GM23248 (cell line): ENCODE data around the gene C1orf216. TPM values are rescaled to one million over a fixed set of nuclear protein-coding genes. Genes with fewer than 3 reads are reported as not detected.

Experiments used
- DNase-seq: peaks from one replicate; pipeline ENCODE4 v3.0.0-alpha.2; 2015
- H2AFZ ChIP-seq: fragments of 200-600 bp; sonication (generic); 2 replicates; pipeline ENCODE4 v1.6.1; 2016; ENCODE audit warnings: antibody characterized with exemption
- H3F3A ChIP-seq: fragments of 200-600 bp; sonication (generic); 2 replicates; pipeline ENCODE4 v1.6.1; 2016; ENCODE audit warnings: mild to moderate bottlenecking, antibody characterized with exemption, mixed run types; ENCODE audit not compliant: insufficient read depth
- H3K27ac ChIP-seq: fragments of 200-600 bp; sonication (generic); 2 replicates; pipeline ENCODE4 v1.5.1; 2016; ENCODE audit warnings: mild to moderate bottlenecking
- H3K27me3 ChIP-seq: fragments of 200-600 bp; sonication (generic); replicated peaks from 2 replicates; pipeline ENCODE4 v1.6.1; 2016; ENCODE audit warnings: mild to moderate bottlenecking; ENCODE audit not compliant: insufficient read depth
- H3K36me3 ChIP-seq: fragments of 200-600 bp; sonication (generic); 2 replicates; pipeline ENCODE4 v1.6.1; 2016; ENCODE audit warnings: low read depth, mild to moderate bottlenecking
- H3K4me1 ChIP-seq: fragments of 200-600 bp; sonication (generic); 2 replicates; pipeline ENCODE4 v1.6.1; 2016; ENCODE audit warnings: mild to moderate bottlenecking; ENCODE audit not compliant: insufficient read depth
- H3K4me2 ChIP-seq: fragments of 200-600 bp; sonication (generic); one replicate; pipeline ENCODE4 v1.6.1; 2016; ENCODE audit warnings: mild to moderate bottlenecking; ENCODE audit not compliant: unreplicated experiment
- H3K4me3 ChIP-seq: fragments of 200-600 bp; sonication (generic); 2 replicates; pipeline ENCODE4 v1.5.1; 2016; ENCODE audit warnings: mild to moderate bottlenecking
- H3K79me2 ChIP-seq: fragments of 200-600 bp; sonication (generic); 2 replicates; pipeline ENCODE4 v1.6.1; 2016; ENCODE audit warnings: mild to moderate bottlenecking; ENCODE audit not compliant: insufficient read depth
- H3K9ac ChIP-seq: fragments of 200-600 bp; sonication (generic); 2 replicates; pipeline ENCODE4 v1.6.1; 2016; ENCODE audit warnings: mild to moderate bottlenecking
- H3K9me2 ChIP-seq: fragments of 200-600 bp; sonication (generic); 2 replicates; pipeline ENCODE4 v1.6.1; 2016; ENCODE audit warnings: mixed run types, mild to moderate bottlenecking, moderate library complexity; ENCODE audit not compliant: insufficient read depth
- H3K9me3 ChIP-seq: fragments of 200-600 bp; sonication (generic); one replicate; pipeline ENCODE4 v1.6.1; 2017; ENCODE audit warnings: low read depth
- H4K20me1 ChIP-seq: fragments of 200-600 bp; sonication (generic); 2 replicates; pipeline ENCODE4 v1.6.0; 2016; ENCODE audit not compliant: insufficient read depth
- EZH2 ChIP-seq: fragments of 200-600 bp; sonication (generic); IDR thresholded peaks from 2 replicates; pipeline ENCODE4 v1.6.1; 2018; ENCODE audit warnings: antibody characterized with exemption, mild to moderate bottlenecking; ENCODE audit not compliant: insufficient read depth, poor library complexity, severe bottlenecking
- EZH2phosphoT487 ChIP-seq: fragments of 200-600 bp; sonication (generic); IDR thresholded peaks from 2 replicates; pipeline ENCODE4 v1.6.1; 2018; ENCODE audit warnings: antibody characterized with exemption, moderate library complexity, mild to moderate bottlenecking, low read depth; ENCODE audit not compliant: insufficient read depth
- WGBS, 2 experiments: methylation state at CpG; one replicate each; pipeline ENCODE4 v1.1.6; 2015 to 2017; ENCODE audit warnings: low lambda C conversion rate in 2 of 2, low coverage in 1 of 2; ENCODE audit errors: missing lambda C conversion rate in 2 of 2; 5-methylcytosine and 5-hydroxymethylcytosine counted together
- in situ Hi-C: fragments of 300-500 bp; cut with MboI; formaldehyde crosslinking; loops from 2 replicates; pipeline ENCODE4 v1.15.0; 2020
- polyA plus RNA-seq: library from polyadenylated mRNA; unstranded; fragments of >200 nt; fragmentation: Nextera tagmentation; extraction: Ambion mirVana; gene quantifications from 2 replicates; pipeline ENCODE4 v1.2.1, GENCODE V29; 2016
- total RNA-seq: library from RNA; depleted of rRNA; stranded (reverse); fragments of >200 nt; shearing (Covaris generic); gene quantifications from 2 replicates; pipeline ENCODE4 v1.2.3, GENCODE V29; 2014

C1orf216 gene
- total and polyA plus RNA-seq, 2 experiments from 2014 or later, result 21.6 to 32.2 TPM

DNA sequence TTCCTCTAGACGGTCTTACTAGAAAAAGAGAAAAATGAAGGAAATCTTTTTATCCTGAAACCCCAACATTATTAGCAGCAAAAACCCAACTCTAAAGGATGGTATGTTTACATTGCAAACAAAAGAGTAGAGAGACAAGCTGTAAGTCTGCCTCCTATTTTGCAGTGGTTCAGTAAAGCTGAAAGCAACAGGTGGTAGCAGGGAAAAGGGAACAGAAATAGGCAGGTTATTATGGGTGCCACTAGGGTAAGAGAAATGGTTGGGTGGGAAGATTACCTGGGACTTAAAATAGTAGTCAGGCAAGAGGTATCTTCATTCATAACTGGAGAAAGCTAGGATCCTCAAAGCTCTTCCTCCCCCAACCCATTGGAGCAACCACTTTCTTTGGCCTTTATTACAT is 37.4 kb upstream of the C1orf216 start:
- Histone ChIP-seq H2AFZ (no peak overlapping the region), H3K4me1 (no peaks in the 10 kb centered on the region), H3K79me2 (no peaks in the 10 kb centered on the region), H3F3A (no peaks in the 10 kb centered on the region), H3K36me3 (no peaks in the 10 kb centered on the region; the same call in 1 of the 2 replicates), H3K9ac (no peak overlapping the region), H3K27me3 (no peaks in the 10 kb centered on the region), H3K4me2 (no peak overlapping the region), H3K27ac (no peak overlapping the region), H3K4me3 (no peak overlapping the region), H4K20me1 (no peaks in the 10 kb centered on the region; the same call in 1 of the 2 replicates), H3K9me2 (no peaks in the 10 kb centered on the region), H3K9me3 (no peaks in the 10 kb centered on the region)
- in situ Hi-C loops, result no loop called here
- WGBS, 2 experiments, result 97 to 100% methylated on average over 1 of the region's 1 CpG
- DNase-seq, result no peak
- TF ChIP-seq EZH2, result no peak
- no peak for TF ChIP-seq EZH2phosphoT487

DNA sequence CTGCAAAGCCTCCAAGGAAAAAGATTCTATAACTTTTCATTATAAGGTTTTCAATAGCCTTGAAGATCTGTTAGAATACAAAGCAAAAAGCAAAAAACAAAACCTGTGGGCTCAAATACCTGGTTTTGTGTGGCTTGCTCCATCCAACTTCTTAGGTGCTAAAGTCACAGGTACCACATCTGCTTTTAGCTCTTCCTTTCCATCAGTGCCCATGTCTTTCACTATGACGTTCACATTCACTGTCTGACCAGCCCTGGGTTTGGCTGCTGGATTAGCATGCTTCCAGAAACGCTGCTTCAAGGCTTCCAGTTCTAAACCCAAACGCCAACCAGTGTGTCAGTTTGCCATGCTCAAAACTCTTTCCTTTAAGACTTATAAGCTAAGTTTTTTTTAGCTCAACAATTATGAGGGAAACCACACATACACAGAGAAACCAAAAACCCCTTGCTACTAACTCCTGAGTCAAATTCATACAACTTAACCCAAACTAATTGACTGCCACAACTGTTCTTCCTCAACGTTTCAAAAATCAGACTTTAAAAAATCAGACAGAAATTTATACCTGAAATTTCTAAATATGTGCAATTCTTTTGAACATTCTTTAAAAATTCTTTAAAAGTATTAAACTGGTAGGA is 35.1 kb upstream of the C1orf216 start:
- H3K4me3 ChIP-seq, result no peak overlapping the region
- no peaks in the 10 kb centered on the region for H3K36me3 ChIP-seq
- in situ Hi-C loops, result no loop called here
- no peaks in the 10 kb centered on the region for H3K4me1 ChIP-seq
- no peaks in the 10 kb centered on the region for H3K79me2 ChIP-seq
- H4K20me1 ChIP-seq, result no peaks in the 10 kb centered on the region; the same call in 1 of the 2 replicates
- H3K27me3 ChIP-seq, result no peaks in the 10 kb centered on the region
- 95 to 99% methylated on average over 4 of the region's 4 CpGs for WGBS, 2 experiments
- H3F3A ChIP-seq, result no peaks in the 10 kb centered on the region
- H3K9ac ChIP-seq, result no peak overlapping the region
- no peak overlapping the region for H2AFZ ChIP-seq
- H3K9me3 ChIP-seq, result no peaks in the 10 kb centered on the region
- TF ChIP-seq EZH2 (no peak), EZH2phosphoT487 (no peak)
- no peak for DNase-seq
- no peaks in the 10 kb centered on the region for H3K9me2 ChIP-seq
- no peak overlapping the region for H3K27ac ChIP-seq
- H3K4me2 ChIP-seq, result no peak overlapping the region

DNA sequence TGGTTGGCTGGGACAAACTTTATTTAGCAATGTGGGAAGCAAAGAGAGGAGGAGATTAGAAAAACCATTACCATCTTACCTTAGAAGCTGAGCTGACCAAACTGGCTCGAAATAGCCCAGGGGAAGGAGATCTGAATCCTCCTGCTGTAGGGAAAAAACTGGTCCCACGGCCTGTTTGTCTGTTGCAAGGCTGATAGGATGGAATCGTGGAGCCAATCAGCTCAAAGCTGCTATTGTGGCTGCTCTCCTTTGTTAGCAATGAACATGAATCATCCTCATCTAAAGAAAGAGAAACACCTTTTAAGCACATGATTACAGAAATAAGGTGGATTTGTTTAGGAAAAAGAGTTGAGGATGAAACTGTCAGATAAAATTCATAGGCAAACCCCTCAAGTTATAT is 29.6 kb upstream of the C1orf216 start:
- TF ChIP-seq EZH2, result no peak
- no peak for TF ChIP-seq EZH2phosphoT487

DNA sequence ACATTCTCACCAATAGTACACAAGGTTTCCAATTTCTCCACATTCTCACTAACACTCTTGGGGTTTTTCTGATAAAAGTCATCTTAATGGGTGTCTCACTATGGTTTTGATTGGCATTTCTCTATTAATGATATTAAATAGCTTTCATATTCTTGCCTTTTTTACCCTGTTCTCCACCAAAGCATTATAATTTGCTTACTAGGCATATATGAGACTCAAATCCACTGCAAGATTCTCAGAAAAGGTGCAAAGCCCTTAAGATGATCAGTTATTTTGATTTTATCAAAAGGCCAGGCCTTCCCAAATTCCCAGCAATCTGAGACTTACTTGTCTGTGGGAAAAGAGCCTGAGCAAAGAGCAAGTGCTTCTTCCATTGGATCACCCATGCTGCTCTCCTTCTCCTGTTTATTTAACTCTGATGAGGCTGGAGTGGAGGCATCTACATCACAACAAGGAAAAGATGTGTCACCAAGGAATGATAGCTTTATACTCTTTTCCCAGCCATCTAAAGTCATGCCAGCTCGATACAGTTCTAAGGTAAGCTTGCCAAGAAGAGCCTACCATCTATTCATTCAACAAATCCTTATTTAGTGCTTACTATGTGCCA is 26.5 kb upstream of the C1orf216 start:
- no peak overlapping the region for H3K4me3 ChIP-seq
- no peaks in the 10 kb centered on the region for H4K20me1 ChIP-seq
- in situ Hi-C loops, result no loop called here
- H2AFZ ChIP-seq, result no peak overlapping the region
- no peaks in the 10 kb centered on the region for H3K4me1 ChIP-seq
- no peak overlapping the region for H3K4me2 ChIP-seq
- H3K27ac ChIP-seq, result no peak overlapping the region
- WGBS, 2 experiments, result 100% methylated on average over 1 of the region's 1 CpG
- H3K9me2 ChIP-seq, result no peaks in the 10 kb centered on the region
- no peaks in the 10 kb centered on the region for H3F3A ChIP-seq
- no peak for TF ChIP-seq EZH2phosphoT487
- no peak for TF ChIP-seq EZH2
- H3K9me3 ChIP-seq, result no peaks in the 10 kb centered on the region
- DNase-seq, result no peak
- H3K36me3 ChIP-seq, result no peaks in the 10 kb centered on the region
- no peaks in the 10 kb centered on the region for H3K79me2 ChIP-seq
- no peak overlapping the region for H3K9ac ChIP-seq
- H3K27me3 ChIP-seq, result no peaks in the 10 kb centered on the region

More for the DNA sequence above, 29.6 kb upstream of the C1orf216 start:
- Histone ChIP-seq H3F3A (no peaks in the 10 kb centered on the region), H3K9me3 (no peaks in the 10 kb centered on the region), H3K36me3 (no peaks in the 10 kb centered on the region), H3K9ac (no peak overlapping the region), H4K20me1 (no peaks in the 10 kb centered on the region), H3K4me1 (no peaks in the 10 kb centered on the region), H3K9me2 (no peaks in the 10 kb centered on the region), H3K27me3 (no peaks in the 10 kb centered on the region), H3K4me3 (no peak overlapping the region), H3K27ac (no peak overlapping the region), H3K79me2 (no peaks in the 10 kb centered on the region), H2AFZ (no peak overlapping the region), H3K4me2 (no peak overlapping the region)
- no peak for DNase-seq
- 95 to 100% methylated on average over 3 of the region's 3 CpGs for WGBS, 2 experiments
- in situ Hi-C loops, result no loop called here
